HepG2 (cell line): ENCODE results near the gene CYP17A1. TPM values are rescaled to one million over a fixed set of nuclear protein-coding genes. Genes with fewer than 3 reads are reported as not detected.

Experiments used
- ARID5B ChIP-seq: IDR thresholded peaks from 2 replicates; pipeline ENCODE4 v1.4.0; 2020; ENCODE audit warnings: mild to moderate bottlenecking, missing genetic modification reagents
- FOXA3 ChIP-seq: IDR thresholded peaks from 2 replicates; pipeline ENCODE4 v1.6.1; 2016; ENCODE audit warnings: missing genetic modification reagents, missing compliant biosample characterization
- FOXP1 ChIP-seq, 2 experiments: fragments of 450-650 bp in 1 of 2; IDR thresholded peaks; 2 replicates each; pipeline ENCODE4 v1.6.1; 2017 to 2018; ENCODE audit warnings: antibody characterized with exemption in 1 of 2
- SALL1 ChIP-seq: sonication (generic); formaldehyde crosslinking; IDR thresholded peaks from 2 replicates; pipeline ENCODE4 v1.8.0; 2022; ENCODE audit warnings: mild to moderate bottlenecking, missing genetic modification reagents
- SAP130 ChIP-seq: IDR thresholded peaks from 2 replicates; pipeline ENCODE4 v1.6.1; 2016; ENCODE audit warnings: low read depth
- TBX2 ChIP-seq: sonication (generic); formaldehyde crosslinking; IDR thresholded peaks from 2 replicates; pipeline ENCODE4 v1.5.0; 2020; ENCODE audit warnings: missing genetic modification reagents, mild to moderate bottlenecking, borderline replicate concordance
- XRCC5 ChIP-seq: fragments of 200-400 bp; formaldehyde crosslinking; optimal IDR thresholded peaks from 2 replicates; pipeline ENCODE3; 2017; ENCODE audit warnings: mild to moderate bottlenecking, low read length
- ZBTB33 ChIP-seq: sonication (generic); formaldehyde crosslinking; IDR thresholded peaks from 2 replicates; pipeline ENCODE4 v1.4.0; 2020; ENCODE audit warnings: missing genetic modification reagents
- ZNF292 ChIP-seq: sonication (generic); formaldehyde crosslinking; IDR thresholded peaks from 2 replicates; pipeline ENCODE4 v1.8.1; 2022; ENCODE audit warnings: mild to moderate bottlenecking, low read depth, missing genetic modification reagents, borderline replicate concordance
- ZNF317 ChIP-seq: sonication (generic); formaldehyde crosslinking; IDR thresholded peaks from 2 replicates; pipeline ENCODE4 v1.5.0; 2020; ENCODE audit warnings: mild to moderate bottlenecking, missing genetic modification reagents
- ZNF350 ChIP-seq: sonication (generic); formaldehyde crosslinking; IDR thresholded peaks from 2 replicates; pipeline ENCODE4 v1.4.0; 2020; ENCODE audit warnings: mild to moderate bottlenecking, low read depth, missing genetic modification reagents, borderline replicate concordance
- ZNF362 ChIP-seq: sonication (generic); formaldehyde crosslinking; IDR thresholded peaks from 2 replicates; pipeline ENCODE4 v1.4.0; 2020; ENCODE audit warnings: missing genetic modification reagents, mild to moderate bottlenecking, borderline replicate concordance
- ZNF441 ChIP-seq: sonication (generic); formaldehyde crosslinking; IDR thresholded peaks from 2 replicates; pipeline ENCODE4 v1.7.0; 2021; ENCODE audit warnings: missing genetic modification reagents, borderline replicate concordance
- ZNF687 ChIP-seq: sonication (generic); formaldehyde crosslinking; IDR thresholded peaks from 2 replicates; pipeline ENCODE4 v1.5.1; 2020; ENCODE audit warnings: mild to moderate bottlenecking, missing genetic modification reagents, moderate library complexity
- polyA plus RNA-seq, 8 experiments: library from polyadenylated mRNA; depleted of rRNA in 3 of 8; stranded (reverse) in 7 of 8; unstranded in 1 of 8; fragments of >200 nt; fragmentation: Illumina TruSeq in 4 of 8; extraction: Trizol in 4 of 8; gene quantifications; 2 replicates each; pipeline versions ENCODE4 v1.2.1 to v1.2.3, GENCODE V29; 2011 to 2016; ENCODE audit warnings: low read depth in 4 of 8, missing spikeins in 1 of 8, mixed read lengths in 1 of 8; ENCODE audit not compliant: insufficient read depth in 1 of 8
- total RNA-seq, 5 experiments: library from RNA; depleted of rRNA; stranded (reverse); fragments of >200 nt; fragmentation: Illumina TruSeq; extraction: Trizol; gene quantifications; 2 replicates each; pipeline ENCODE4 v1.2.3, GENCODE V29; 2016; ENCODE audit warnings: low read depth in 1 of 5

CYP17A1 gene
- total and polyA plus RNA-seq, 2 of the 13 experiments (the other 11 are each of a cell fraction or from before 2014, with no cell fraction given), result 0.13 to 1.1 TPM

GRCh38 chr10:102855731-102856436 lies 18.7 kb upstream of the CYP17A1 start (continued):
- TF ChIP-seq ZNF292 (CRISPR knock-in tag), result 0 out of 2 replicates have a peak, but pooled peaks have one; percentile 18
- TF ChIP-seq ARID5B, result peak; percentile 45; the same call in 1 of the 2 replicates
- TF ChIP-seq FOXP1 (IDR thresholded peaks at IDR 0.05), result peak; percentile 62
- peak; percentile 55; the same call in 1 of the 2 replicates for TF ChIP-seq FOXP1 (CRISPR knock-in tag; IDR thresholded peaks at IDR 0.05)
- 0 out of 2 replicates have a peak, but pooled peaks have one; percentile 6 for TF ChIP-seq ZBTB33
- TF ChIP-seq ZNF687 (CRISPR knock-in tag), result 0 out of 2 replicates have a peak, but pooled peaks have one; percentile 13
- TF ChIP-seq ZNF317, result peak; percentile 90
- peak; percentile 42; the same call in 1 of the 2 replicates for TF ChIP-seq SAP130
- peak; percentile 13; the same call in 1 of the 2 replicates for TF ChIP-seq ZNF362
- peak; percentile 32; the same call in 1 of the 2 replicates for TF ChIP-seq SALL1 (CRISPR knock-in tag)
- 0 out of 2 replicates have a peak, but pooled peaks have one; percentile 3 for TF ChIP-seq FOXA3 (CRISPR knock-in tag)
- TF ChIP-seq ZNF441 (CRISPR knock-in tag), result 0 out of 2 replicates have a peak, but pooled peaks have one; percentile 43
- TF ChIP-seq XRCC5, result peak; percentile 34
- TF ChIP-seq TBX2 (CRISPR knock-in tag), result 0 out of 2 replicates have a peak, but pooled peaks have one; percentile 22
- peak; percentile 23; the same call in 1 of the 2 replicates for TF ChIP-seq ZNF350 (CRISPR knock-in tag)
